HG02623 (cell line): ENCODE results near the gene LARP1.
"Not testable (repeated sequence)": the region's sequence is repeated elsewhere in the genome, so short reads cannot be mapped to it uniquely, and the experiment has no call there.

ENCODE experiments used
- ATAC-seq: cut with Tn5 transposase; IDR thresholded peaks from one replicate; pipeline ENCODE4 v1.9.1; 2021; ENCODE audit warnings: moderate library complexity; ENCODE audit not compliant: unreplicated experiment

The LARP1 gene

GRCh38 chr5:154820383-154820782 is 65.2 kb downstream of the LARP1 start:
- no peak for ATAC-seq

GRCh38 chr5:154822896-154823295 is 67.7 kb downstream of the LARP1 start:
- not testable (repeated sequence) for ATAC-seq

DNA sequence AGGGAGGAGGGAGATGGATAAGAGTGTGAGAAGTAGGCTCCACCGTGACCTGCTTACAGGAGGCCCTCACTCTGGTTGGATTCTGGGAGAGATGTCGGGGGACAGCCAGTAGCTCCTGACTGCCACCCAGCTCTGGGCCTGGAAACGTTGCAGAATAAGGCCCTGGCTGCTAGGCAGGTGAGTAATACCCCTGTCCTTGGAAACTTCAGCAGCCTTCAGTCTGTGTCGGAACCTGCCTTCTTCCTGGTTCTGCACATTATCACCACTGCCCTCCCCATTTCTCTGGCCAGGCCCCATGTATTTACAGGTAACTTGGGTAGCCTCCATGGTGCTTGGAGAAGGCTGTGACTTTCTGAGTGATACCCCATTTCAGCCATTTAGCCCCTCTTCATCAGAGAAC is 68.4 kb downstream of the LARP1 start:
- ATAC-seq = no peak

DNA sequence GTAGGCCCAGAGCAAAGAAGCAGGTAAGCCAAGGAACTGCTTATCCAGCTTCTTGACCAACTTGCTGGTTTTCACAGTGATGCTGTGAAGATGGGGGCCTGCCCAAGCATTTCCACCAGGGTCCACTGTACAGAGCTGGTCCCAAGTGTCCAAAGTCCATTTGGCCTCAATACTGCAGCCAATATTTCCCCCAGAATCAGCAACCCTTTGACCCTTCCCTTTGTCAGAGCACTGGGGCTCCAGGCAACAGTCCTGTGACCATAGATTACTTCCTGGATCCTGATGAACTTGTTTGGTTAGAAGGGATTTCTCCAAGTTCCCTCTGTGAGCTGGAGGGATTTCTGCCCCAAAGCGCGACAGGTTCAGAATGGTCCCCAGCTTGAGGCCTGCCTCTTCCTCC is 68.9 kb downstream of the LARP1 start:
- no peak for ATAC-seq

DNA sequence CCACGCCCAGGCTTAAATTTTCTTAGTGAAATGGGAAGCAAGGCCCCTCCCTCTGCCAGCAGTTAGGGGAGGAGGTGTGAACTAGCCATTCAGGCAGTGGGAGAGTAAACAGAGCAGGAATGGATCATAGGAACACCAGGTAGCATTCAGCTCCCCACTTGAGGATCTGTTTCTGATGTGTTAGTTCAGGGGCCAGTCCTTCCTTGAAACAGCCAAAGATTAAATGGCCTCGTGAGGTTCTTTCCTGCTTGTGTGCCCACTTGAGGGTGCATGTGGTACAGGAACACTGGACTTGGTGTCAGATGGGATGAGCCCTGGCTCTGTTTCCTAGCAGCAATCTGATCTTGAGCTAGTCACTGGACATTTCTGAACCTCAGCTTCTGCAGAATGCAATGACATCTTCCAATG is 74.0 kb downstream of the LARP1 start:
- ATAC-seq = no peak

DNA sequence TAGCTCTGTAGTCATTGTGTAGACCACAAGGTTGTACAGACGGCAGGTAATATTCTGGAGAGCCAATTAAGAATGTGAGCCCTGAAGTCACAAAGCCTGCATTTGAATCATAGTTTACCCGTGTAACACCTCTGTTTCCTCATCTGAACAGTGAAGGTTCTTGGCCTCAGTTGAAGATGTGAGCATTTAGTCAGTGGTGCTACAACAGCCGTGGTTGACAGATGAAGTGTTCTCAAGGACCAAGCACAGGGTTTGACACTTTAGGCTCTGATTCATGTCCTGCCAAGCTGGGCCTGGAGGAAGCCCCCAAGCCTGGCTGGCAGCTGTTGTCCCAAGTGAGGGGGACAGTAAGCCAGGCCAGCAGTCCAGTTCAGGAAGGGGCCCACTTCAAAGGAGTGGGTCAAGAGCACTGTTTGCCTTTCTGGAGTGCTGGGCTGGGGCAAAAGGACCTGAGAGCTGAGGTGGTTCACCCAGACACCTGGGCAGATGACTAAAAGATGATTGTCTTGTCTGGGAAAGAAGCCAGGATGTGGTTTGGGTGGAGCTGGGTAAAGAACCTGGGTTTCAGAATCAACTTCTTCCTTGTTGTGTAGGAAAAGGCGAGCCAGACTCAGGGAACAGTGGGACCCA is 74.5 kb downstream of the LARP1 start:
- ATAC-seq = no peak

- no peak for ATAC-seq
These were observed 75.0 kb downstream of the LARP1 start for GRCh38 chr5:154830219-154830595.

GRCh38 chr5:154830596-154830995 is 75.4 kb downstream of the LARP1 start:
- ATAC-seq = no peak

- no peak for ATAC-seq
These were observed 76.3 kb downstream of the LARP1 start for GRCh38 chr5:154831451-154831850.

DNA sequence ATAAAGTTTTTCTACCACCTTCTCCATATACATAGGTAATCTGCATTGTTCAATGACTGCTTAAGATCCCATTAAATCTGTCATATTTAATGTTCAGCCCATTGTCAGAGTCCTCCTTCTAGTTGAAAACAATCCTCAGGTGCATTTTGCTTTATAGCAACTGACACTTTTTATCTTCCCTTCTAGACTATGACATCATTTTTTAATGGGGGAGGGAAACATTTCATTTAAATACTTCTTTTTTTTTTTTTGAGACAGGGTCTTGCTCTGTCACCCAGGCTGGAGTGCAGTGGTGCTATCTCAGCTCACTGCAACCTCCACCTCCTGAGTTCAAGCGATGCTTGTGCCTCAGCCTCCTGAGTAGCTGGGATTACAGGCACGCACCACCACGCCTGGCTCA is 77.6 kb downstream of the LARP1 start:
- not testable (repeated sequence) for ATAC-seq

DNA sequence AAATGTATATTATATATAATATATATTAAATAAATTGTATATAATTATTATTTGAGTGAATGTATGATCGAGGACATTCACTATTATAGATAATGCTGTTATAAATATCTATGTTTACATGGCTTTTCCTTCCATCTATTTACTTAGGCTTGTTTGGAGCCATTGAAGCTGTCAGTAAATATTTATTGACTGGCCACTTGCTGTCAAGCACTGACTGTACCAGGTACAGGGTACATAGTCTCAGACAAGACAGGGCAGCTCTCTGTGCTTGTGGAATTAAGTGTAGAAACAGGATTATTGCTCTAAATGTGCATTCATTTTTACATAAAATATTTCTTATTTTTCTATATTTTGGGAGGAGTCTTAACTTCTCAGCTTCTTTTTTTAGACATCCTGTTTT is 78.9 kb downstream of the LARP1 start:
- ATAC-seq = no peak

GRCh38 chr5:154835701-154836052 is 80.5 kb downstream of the LARP1 start:
- ATAC-seq = not testable (repeated sequence)

- no peak for ATAC-seq
These were observed 81.0 kb downstream of the LARP1 start for GRCh38 chr5:154836225-154836624.

DNA sequence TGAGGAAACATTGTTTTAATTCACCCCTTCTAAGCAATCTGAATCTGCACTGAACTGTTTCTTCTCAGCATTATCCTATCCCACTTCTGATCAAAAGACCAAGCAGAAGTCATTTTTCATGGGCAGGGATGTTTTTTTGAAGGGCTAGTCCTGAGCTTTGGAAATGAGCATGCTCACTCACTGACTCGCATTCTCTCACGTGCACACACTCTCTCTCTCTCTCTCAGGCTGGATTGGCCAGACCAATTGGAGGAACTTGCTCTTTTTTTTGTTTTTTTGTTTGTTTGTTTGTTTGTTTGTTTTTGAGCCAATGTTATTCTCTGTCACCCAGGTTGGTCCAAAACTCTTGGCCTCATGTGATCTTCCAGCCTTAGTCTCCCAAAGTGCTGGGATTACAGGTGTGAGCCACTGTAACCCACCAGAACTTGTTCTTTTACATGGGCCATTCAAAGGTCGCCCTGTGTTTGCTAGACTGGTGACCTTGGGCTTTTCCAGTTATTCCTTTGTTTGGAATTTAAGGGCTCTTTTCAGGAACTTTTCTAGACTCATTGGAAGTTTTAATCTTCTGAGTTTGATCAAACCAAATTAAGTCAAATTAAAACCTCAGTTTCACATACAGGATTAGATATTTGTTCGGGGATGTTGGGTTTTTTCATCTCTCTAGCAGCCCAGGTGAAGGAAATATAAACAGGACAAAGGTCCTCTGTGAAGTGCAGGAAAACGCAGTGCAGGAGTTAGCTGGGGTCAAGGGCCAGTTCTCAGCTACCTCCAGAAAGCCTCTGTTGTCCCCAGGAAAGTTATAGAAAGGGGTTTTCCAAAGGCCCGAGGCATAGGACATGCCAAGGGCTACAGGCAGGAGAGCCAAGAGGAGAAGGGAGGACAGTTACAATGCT is 82.1 kb downstream of the LARP1 start:
- no peak for ATAC-seq

- no peak for ATAC-seq
These were observed 85.5 kb downstream of the LARP1 start for GRCh38 chr5:154840435-154841272.

- ATAC-seq = no peak
These were observed 86.1 kb downstream of the LARP1 start for GRCh38 chr5:154841273-154841661.

DNA sequence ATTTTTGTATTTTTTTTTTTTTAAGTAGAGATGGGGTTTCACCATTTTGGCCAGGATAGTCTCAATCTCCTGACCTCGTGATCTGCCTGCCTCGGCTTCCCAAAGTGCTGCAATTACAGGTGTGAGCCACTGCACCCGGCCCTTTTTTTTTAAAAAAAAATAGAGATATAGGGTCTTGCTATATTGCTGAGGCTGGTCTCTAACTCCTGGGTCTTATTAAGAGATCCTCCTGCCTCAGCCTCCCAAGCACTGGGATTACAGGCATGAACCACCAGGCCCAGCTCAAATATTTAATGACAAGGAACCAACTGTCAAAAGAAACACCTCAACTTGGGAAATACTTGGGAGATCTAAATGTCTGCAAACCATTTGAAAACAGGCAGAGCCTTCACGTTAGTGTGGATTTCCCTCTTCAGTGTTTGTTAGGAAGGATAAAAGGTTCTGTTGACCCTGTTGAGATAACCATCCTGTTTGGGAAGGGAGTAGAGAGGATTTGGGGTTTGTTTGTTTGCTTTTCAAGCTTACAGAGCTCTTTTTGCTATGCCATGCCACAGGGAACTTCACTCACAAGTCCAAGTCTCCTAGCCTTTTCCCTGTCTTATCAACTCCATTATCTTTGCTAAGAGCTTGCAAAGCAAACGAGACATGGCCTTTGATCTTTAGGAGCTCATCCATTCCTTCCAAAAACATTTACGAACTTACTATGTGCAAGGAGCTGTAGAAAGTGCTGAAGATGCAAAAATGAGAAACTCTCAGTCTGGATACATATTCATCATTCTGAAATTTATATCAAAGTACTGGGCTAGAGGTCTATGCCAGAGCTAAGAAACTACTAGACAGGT is 87.7 kb downstream of the LARP1 start:
- ATAC-seq = no peak

DNA sequence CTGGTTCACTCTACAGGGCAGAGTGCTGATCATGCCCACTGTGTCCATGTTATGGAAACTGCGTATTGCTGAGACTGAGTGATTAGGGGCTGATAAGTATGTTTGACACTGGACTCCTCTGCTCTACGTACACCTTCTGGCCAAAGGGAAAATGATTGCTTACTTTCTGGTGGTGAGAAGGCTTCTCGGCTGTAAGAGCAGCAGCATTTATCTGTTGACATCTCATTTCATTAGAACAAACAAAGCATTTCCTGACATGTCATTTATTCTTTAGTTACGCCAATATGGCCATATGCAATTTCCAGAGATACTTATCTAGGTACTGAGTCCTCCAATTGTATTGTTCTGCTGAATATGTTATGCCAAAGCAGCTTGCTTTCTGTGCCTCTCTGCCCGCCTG is 89.6 kb downstream of the LARP1 start:
- no peak for ATAC-seq

DNA sequence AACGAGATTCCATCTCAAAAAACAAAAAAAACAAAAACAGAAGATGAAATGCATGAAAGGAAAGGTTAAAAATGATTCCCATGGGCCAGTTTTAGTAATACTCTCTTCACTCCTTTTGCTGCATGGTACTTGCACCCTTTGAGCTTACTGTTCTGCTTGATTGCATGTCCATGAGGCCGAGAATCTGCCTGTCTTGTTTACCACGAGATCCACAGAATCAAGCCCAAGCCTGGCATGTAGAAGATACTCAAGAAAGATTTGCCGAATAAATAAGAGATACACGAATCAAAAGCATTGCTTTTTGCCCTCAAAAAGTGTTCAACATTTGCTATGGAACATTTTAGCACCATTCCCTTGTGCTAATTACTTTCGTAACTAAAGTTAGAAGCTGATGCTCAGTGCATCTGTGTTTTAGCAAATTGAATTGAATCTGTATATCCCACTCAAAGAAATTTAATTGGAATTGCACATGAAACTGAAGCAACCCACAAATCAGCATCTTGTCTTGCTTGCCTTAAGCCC is 94.1 kb downstream of the LARP1 start:
- ATAC-seq = no peak

DNA sequence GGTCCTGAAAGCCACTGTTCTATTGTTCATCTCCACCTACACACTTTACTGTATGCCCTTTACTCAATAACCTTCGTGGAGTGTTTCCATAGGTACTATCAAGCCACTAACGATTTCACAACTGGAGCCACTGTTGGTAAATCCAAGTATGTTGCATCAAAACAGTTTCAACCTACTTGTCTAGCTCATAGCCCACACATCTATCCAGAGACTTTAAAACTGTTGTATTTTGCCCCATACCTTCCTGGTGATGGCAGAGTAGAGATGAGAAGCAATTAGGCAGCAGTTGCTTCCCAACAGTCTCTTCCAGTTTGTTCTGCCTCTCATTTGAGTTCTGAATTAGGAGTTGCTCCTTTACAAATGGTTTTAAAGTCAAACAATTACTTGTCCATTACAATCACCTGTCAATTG is 94.6 kb downstream of the LARP1 start:
- ATAC-seq = no peak
